Measurements from ENCODE around the gene KIAA1671. TPM values are rescaled to one million over a fixed set of nuclear protein-coding genes. Genes with fewer than 3 reads are reported as not detected.
A peak's percentile ranks its signal among the peaks of the same experiment; 100 is the strongest.

KIAA1671 gene
- polyA plus RNA-seq, 1 of the 3 experiments (the other 2 are of a cell fraction), result 7.4 TPM

- CTCF ChIA-PET, result interaction anchor here (0.6 to 5.6 kb wide), 9 partner anchors 11 to 265 kb away, joined by 3 to 36 read pairs (median 4); partner anchors contain the start of gene KIAA1671
- POLR2A ChIA-PET, result interaction anchor here (0.9 kb wide), 1 partner anchor 16 kb away, joined by 3 read pairs; no protein-coding TSS in a partner anchor
Measured at GRCh38 chr22:25067851-25068421, 115.4 kb downstream of the KIAA1671 start.

More at GRCh38 chr22:25067851-25068421, 115.4 kb downstream of the KIAA1671 start:
- peak; percentile 86 for DNase-seq
- Histone ChIP-seq H3K9me2 (no peaks in the 10 kb centered on the region), H3K9ac (no peak overlapping the region), H3K4me3 (ENCODE audit: low read depth in 2 of 2, low read length in 1 of 2) (no peak overlapping the region), H2AFZ (ENCODE audit: low read depth) (no peak overlapping the region), H3K79me2 (ENCODE audit: insufficient read depth) (no peaks in the 10 kb centered on the region), H3K9me3 (no peaks in the 10 kb centered on the region), H3F3A (replicated peaks; ENCODE audit: insufficient read depth) (no peaks in the 10 kb centered on the region), H4K20me1 (ENCODE audit: insufficient read depth) (no peaks in the 10 kb centered on the region), H3K27ac (ENCODE audit: low read depth in 2 of 2, low read length in 1 of 2) (peak overlapping the region in 1 of 2 experiments; percentile 86; a peak in 2 of 4 replicates), H3K4me2 (no peak overlapping the region), H3K36me3 (replicated peaks in 1 of 2; ENCODE audit: control insufficient read depth in 1 of 2, insufficient read depth in 2 of 2, low read length in 1 of 2) (no peaks in the 10 kb centered on the region), H3K27me3 (ENCODE audit: insufficient read depth) (no peaks in the 10 kb centered on the region), H3K4me1 (ENCODE audit: control insufficient read depth in 1 of 2, insufficient read depth in 2 of 2, low read depth in 1 of 2, low read length in 1 of 2) (peaks cover 0 to 43% of the 10 kb centered on the region in 2 experiments; a peak in 1 of 4 replicates)
- WGBS (ENCODE audit: low lambda C conversion rate), result 89% methylated on average over 11 of the region's 18 CpGs
- no peak for TF ChIP-seq EP300 (IDR thresholded peaks at IDR 0.05; ENCODE audit: borderline replicate concordance in 1 of 2, low read depth in 1 of 2, low read length in 1 of 2)
- TF ChIP-seq CHD2 (IDR thresholded peaks at IDR 0.05; ENCODE audit: low read length, partially characterized antibody), result peak; percentile 42
- no peak for TF ChIP-seq MAX (IDR thresholded peaks at IDR 0.05; ENCODE audit: low read depth)
- no peak for TF ChIP-seq JUND (IDR thresholded peaks at IDR 0.05)
- TF ChIP-seq REST (IDR thresholded peaks at IDR 0.05; ENCODE audit: low read depth, low read length), result no peak
- peak; percentile 33; the same call in 1 of the 2 replicates for TF ChIP-seq FOXJ3 (CRISPR knock-in tag; IDR thresholded peaks at IDR 0.05)
- no peak for TF ChIP-seq TEAD4 (IDR thresholded peaks at IDR 0.05; ENCODE audit: borderline replicate concordance, insufficient read depth)
- no peak for TF ChIP-seq NFIC (IDR thresholded peaks at IDR 0.05; ENCODE audit: borderline replicate concordance)
- TF ChIP-seq RAD21 (IDR thresholded peaks at IDR 0.05; ENCODE audit: low read length), result no peak
- 0 out of 2 replicates have a peak, but pooled peaks have one; percentile 45 for TF ChIP-seq MXI1 (IDR thresholded peaks at IDR 0.05; ENCODE audit: low read depth, low read length)
- no peak for TF ChIP-seq MEF2A (IDR thresholded peaks at IDR 0.05; ENCODE audit: borderline replicate concordance, low read depth)
